Tibial artery (tissue), 4 donors: Measurements from ENCODE around the gene HACD2.
A peak's percentile ranks its signal among the peaks of the same experiment; 100 is the strongest.

Experiments used
- DNase-seq, 2 donors: peaks; one replicate each; pipeline ENCODE4 v3.0.0-alpha.2; 2019
- H3K27ac ChIP-seq, 2 donors: fragments of 200-600 bp; sonication (generic) in 1 of 2; 1 replicate in 1 of 2; 2 replicates in 1 of 2; pipeline ENCODE4 v1.5.1; 2018 to 2019; ENCODE audit warnings: mild to moderate bottlenecking in 1 of 2
- H3K27me3 ChIP-seq, 2 donors: fragments of 200-600 bp; sonication (generic) in 1 of 2; one replicate each; pipeline versions ENCODE4 v1.5.1 to v1.6.0; 2016 to 2019
- H3K36me3 ChIP-seq, 3 donors: fragments of 200-600 bp; sonication (generic) in 2 of 3; one replicate each; pipeline ENCODE4 v1.5.1; 2016 to 2019; ENCODE audit warnings: mild to moderate bottlenecking in 2 of 3
- H3K4me1 ChIP-seq, 4 donors: fragments of 200-600 bp; sonication (generic) in 2 of 4; 1 replicate in 3 of 4; 2 replicates in 1 of 4; pipeline ENCODE4 v1.5.1; 2016 to 2019
- H3K4me3 ChIP-seq, 2 donors: fragments of 200-600 bp; sonication (generic) in 1 of 2; 1 replicate in 1 of 2; 2 replicates in 1 of 2; pipeline ENCODE4 v1.5.1; 2018 to 2019; ENCODE audit warnings: mild to moderate bottlenecking in 2 of 2
- H3K9me3 ChIP-seq, 3 donors: fragments of 200-600 bp; sonication (generic) in 1 of 3; one replicate each; pipeline ENCODE4 v1.5.1; 2016 to 2019
- intact Hi-C: fragments of 100-400 bp; cut with DNase I; formaldehyde crosslinking; loops from one replicate; pipeline ENCODE4 v1.15.0; 2023; ENCODE audit warnings: low total_unique reads
- TF ChIP-seq, protein P1 (sequence below), 2 experiments: fragments of 200-600 bp in 1 of 2; fragments of 450-650 bp in 1 of 2; IDR thresholded peaks; one replicate each; pipeline ENCODE4 v1.5.1; 2017 to 2019; ENCODE audit warnings: antibody characterized with exemption in 2 of 2, mild to moderate bottlenecking in 1 of 2, moderate library complexity in 1 of 2

The HACD2 gene

DNA sequence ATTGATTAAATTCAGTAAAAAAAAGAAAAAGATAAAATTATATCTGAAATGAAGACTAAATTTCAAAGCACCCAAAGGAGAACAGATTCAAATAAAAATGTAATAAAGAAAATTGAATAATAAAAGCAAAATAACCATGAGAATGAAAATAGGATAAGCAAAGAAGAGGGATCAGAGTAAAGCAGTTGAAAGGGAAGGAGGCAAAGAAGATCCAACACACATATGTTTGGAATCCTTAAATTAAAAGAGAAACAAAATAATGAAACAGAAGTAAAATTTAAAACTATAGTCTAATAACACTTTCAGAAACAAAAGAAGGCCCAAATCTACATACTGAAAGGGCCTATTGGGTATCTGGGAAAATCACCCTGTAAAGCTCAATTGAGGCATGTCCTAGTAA, 32.1 kb downstream of the HACD2 start:
- peaks cover 0 to 16% (median 5%) of the 10 kb centered on the region in 3 donors for H3K9me3 ChIP-seq
- DNase-seq = no peak
- no peaks in the 10 kb centered on the region for H3K27me3 ChIP-seq
- H3K36me3 ChIP-seq = peaks cover 0 to 15% (median 13%) of the 10 kb centered on the region in 3 donors
- H3K4me3 ChIP-seq = no peak overlapping the region
- intact Hi-C loops = loop anchor here (5.0 to 10.0 kb wide), 2 partner anchors 225 to 608 kb away; no protein-coding TSS in a partner anchor
- no peaks in the 10 kb centered on the region for H3K4me1 ChIP-seq
- TF ChIP-seq, protein P1, sequence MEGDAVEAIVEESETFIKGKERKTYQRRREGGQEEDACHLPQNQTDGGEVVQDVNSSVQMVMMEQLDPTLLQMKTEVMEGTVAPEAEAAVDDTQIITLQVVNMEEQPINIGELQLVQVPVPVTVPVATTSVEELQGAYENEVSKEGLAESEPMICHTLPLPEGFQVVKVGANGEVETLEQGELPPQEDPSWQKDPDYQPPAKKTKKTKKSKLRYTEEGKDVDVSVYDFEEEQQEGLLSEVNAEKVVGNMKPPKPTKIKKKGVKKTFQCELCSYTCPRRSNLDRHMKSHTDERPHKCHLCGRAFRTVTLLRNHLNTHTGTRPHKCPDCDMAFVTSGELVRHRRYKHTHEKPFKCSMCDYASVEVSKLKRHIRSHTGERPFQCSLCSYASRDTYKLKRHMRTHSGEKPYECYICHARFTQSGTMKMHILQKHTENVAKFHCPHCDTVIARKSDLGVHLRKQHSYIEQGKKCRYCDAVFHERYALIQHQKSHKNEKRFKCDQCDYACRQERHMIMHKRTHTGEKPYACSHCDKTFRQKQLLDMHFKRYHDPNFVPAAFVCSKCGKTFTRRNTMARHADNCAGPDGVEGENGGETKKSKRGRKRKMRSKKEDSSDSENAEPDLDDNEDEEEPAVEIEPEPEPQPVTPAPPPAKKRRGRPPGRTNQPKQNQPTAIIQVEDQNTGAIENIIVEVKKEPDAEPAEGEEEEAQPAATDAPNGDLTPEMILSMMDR (IDR thresholded peaks at IDR 0.05) = no peak
- no peak overlapping the region for H3K27ac ChIP-seq

DNA sequence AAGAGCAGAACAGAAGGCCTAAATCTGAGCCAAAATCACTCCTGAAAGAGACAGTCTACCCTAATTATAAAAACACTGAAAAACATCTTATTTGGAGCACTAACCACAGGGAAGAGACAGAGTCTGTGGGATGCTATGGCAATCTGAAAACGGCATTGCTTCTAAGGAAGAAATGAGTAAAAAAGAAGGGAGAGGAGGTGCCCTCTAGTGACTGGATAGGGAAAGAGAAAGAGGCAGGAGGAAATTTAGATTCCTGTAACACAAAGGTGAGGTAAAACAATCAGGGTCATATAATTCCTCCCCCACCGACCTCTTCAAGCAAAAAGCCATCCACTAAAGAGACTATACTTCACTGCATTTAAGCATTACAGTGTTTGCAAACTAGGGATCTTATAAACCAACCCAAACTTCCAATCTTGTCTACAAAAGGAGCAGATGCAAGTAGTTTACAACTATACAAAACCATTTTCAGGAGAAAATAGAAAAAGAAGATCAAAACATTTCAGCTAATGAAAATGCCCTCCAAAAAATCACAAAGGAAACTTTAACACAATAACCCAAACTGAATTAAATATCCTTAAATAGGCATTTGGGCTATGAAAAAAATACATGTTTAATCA, 32.6 kb downstream of the HACD2 start:
- peaks cover 0 to 15% (median 13%) of the 10 kb centered on the region in 3 donors for H3K36me3 ChIP-seq
- no peaks in the 10 kb centered on the region for H3K27me3 ChIP-seq
- H3K27ac ChIP-seq = no peak overlapping the region
- TF ChIP-seq, protein P1 (IDR thresholded peaks at IDR 0.05) = peak; percentile 37 to 41
- DNase-seq = no peak
- intact Hi-C loops = loop anchor here (5.0 to 10.0 kb wide), 2 partner anchors 225 to 607 kb away; no protein-coding TSS in a partner anchor
- no peaks in the 10 kb centered on the region for H3K4me1 ChIP-seq
- H3K4me3 ChIP-seq = no peak overlapping the region
- H3K9me3 ChIP-seq = peaks cover 0 to 16% (median 5%) of the 10 kb centered on the region in 3 donors

DNA sequence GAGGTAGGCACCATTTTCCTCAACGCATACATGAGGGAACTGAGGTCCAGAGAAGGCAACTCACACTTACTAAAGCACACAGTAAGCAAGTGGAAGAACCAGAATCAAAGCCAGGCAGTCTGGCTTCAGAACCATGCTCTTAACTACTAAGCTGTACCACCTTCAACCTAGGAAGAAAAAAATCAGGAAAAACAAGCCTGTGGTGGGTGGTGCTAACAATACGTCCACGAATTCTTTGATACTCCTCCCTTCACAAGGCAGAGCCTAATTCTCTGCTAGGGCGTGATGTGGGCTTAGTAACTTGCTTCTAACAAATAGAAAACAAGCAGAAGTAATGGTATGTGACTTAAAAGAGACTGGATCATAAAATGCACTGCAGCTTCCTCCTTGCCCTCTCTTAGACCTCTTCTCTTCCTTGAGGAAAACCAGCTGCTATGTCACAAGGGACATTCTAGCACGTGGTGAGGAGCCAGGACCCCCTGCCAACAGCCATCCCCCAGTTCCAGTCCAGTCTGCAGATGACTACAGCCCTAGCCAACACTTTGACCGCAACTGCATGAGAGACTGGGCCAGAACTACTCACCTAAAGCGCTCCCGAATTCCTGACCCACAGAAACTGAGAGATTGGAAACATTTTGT, 36.9 kb downstream of the HACD2 start:
- Histone ChIP-seq H3K36me3 (peaks cover 0 to 15% (median 8%) of the 10 kb centered on the region in 3 donors), H3K9me3 (peaks cover 0 to 3% (median 2%) of the 10 kb centered on the region in 3 donors), H3K4me3 (no peak overlapping the region), H3K4me1 (no peaks in the 10 kb centered on the region), H3K27me3 (no peaks in the 10 kb centered on the region), H3K27ac (no peak overlapping the region)
- DNase-seq = no peak
- intact Hi-C loops = loop anchor here (10.0 kb wide), 1 partner anchor 53 kb away; no protein-coding TSS in a partner anchor
- TF ChIP-seq, protein P1 (IDR thresholded peaks at IDR 0.05) = no peak

DNA sequence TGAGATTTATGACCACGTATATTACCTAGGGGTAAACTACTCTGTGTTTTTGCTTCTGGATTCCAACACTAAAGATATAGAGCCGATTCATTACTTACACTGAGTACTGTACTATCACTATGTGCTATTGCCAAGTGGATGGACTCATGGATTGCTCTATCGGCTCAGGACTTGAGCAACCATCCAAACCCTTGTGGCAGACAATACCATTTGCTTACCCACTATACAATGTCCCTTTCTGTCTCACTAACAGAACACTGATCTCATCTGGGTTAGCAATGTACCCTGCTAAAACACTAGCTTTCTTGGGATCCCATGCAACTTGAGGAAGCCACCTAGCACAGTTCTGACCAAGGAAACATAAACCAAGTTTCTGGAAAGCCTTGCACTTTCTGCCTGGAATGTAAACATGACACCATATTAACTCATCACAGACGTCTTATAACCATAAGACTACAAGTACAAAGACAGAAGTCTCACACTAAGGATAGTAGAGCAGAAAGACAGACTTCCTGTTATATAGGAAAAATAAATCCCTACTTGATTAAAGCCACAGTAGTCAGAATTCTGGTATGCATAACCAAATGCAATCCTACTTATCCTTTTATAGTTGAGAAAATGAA, 38.6 kb downstream of the HACD2 start:
- intact Hi-C loops = loop anchor here (10.0 kb wide), 1 partner anchor 51 kb away; no protein-coding TSS in a partner anchor
- H3K36me3 ChIP-seq = peaks cover 0 to 15% (median 7%) of the 10 kb centered on the region in 3 donors
- no peaks in the 10 kb centered on the region for H3K4me1 ChIP-seq
- TF ChIP-seq, protein P1 (IDR thresholded peaks at IDR 0.05) = no peak
- H3K27me3 ChIP-seq = no peaks in the 10 kb centered on the region
- DNase-seq = no peak
- H3K9me3 ChIP-seq = no peaks in the 10 kb centered on the region
- H3K27ac ChIP-seq = no peak overlapping the region
- no peak overlapping the region for H3K4me3 ChIP-seq

DNA sequence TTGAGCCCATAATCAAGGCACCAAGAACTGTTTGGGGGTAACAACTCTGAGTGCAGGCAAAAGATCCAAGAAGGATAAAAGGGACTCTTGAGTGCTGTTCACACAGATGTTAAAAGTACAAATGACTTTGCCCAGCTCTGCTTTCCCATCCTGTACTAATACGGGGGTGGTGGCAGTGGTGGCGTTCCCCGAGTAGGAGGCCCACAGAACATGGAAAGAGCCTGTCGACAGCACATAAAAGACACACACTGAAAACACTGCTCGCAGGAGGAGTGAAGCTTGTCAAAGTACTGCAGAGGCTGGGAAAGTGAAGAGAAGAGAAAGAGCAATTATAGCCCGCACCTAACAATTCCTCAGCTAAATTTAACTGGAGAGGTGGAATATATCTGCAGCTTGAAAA, 40.9 kb downstream of the HACD2 start:
- Histone ChIP-seq H3K9me3 (no peaks in the 10 kb centered on the region), H3K36me3 (no peaks in the 10 kb centered on the region), H3K27me3 (no peaks in the 10 kb centered on the region), H3K27ac (no peak overlapping the region), H3K4me1 (no peaks in the 10 kb centered on the region), H3K4me3 (no peak overlapping the region)
- intact Hi-C loops = loop anchor here (10.0 kb wide), 1 partner anchor 49 kb away; no protein-coding TSS in a partner anchor
- no peak for DNase-seq
- TF ChIP-seq, protein P1 (IDR thresholded peaks at IDR 0.05) = no peak
